ENCODE measurements around the gene STEAP3. TPM values are rescaled to one million over a fixed set of nuclear protein-coding genes. Genes with fewer than 3 reads are reported as not detected.
A peak's percentile ranks its signal among the peaks of the same experiment; 100 is the strongest.

The STEAP3 gene
- total RNA-seq, 2 donors from 2014 or later = 0.70 TPM; not detected in 1

GRCh38 chr2:119218478-119219064 is 5.1 kb upstream of the STEAP3 start:
- no peaks in the 10 kb centered on the region for H3K36me3 Mint-ChIP-seq
- no peak overlapping the region for H3K27ac Mint-ChIP-seq
- H3K9me3 Mint-ChIP-seq = no peaks in the 10 kb centered on the region
- ATAC-seq (no peak), DNase-seq (ENCODE audit: low spot score in 2 of 2) (no peak)

- H3K27ac Mint-ChIP-seq = no peak overlapping the region
- H3K9me3 Mint-ChIP-seq = no peaks in the 10 kb centered on the region
- ATAC-seq (no peak), DNase-seq (ENCODE audit: low spot score in 2 of 2) (no peak)
- no peaks in the 10 kb centered on the region for H3K36me3 Mint-ChIP-seq
These were observed 3.8 kb upstream of the STEAP3 start for GRCh38 chr2:119219873-119220272.

GRCh38 chr2:119220720-119221301 is 2.8 kb upstream of the STEAP3 start:
- H3K9me3 Mint-ChIP-seq = no peaks in the 10 kb centered on the region
- no peak overlapping the region for H3K27ac Mint-ChIP-seq
- DNase-seq (ENCODE audit: low spot score in 2 of 2) = no peak
- H3K36me3 Mint-ChIP-seq = no peaks in the 10 kb centered on the region
- ATAC-seq = no peak

GRCh38 chr2:119221609-119222008 is 2.0 kb upstream of the STEAP3 start:
- no peak for ATAC-seq
- no peaks in the 10 kb centered on the region for H3K9me3 Mint-ChIP-seq
- H3K36me3 Mint-ChIP-seq = no peaks in the 10 kb centered on the region
- H3K27ac Mint-ChIP-seq = no peak overlapping the region
- no peak for DNase-seq (ENCODE audit: low spot score in 2 of 2)

- Mint-ChIP-seq H3K36me3 (no peaks in the 10 kb centered on the region), H3K27ac (no peak overlapping the region), H3K9me3 (no peaks in the 10 kb centered on the region)
- no peak for DNase-seq (ENCODE audit: low spot score in 2 of 2)
- ATAC-seq = no peak
These were observed 1.4 kb upstream of the STEAP3 start for GRCh38 chr2:119222213-119222612.

GRCh38 chr2:119222863-119223520 is 642 bp upstream of the STEAP3 start:
- ATAC-seq = no peak
- DNase-seq (ENCODE audit: low spot score in 2 of 2) = no peak
- H3K9me3 Mint-ChIP-seq = no peaks in the 10 kb centered on the region
- no peaks in the 10 kb centered on the region for H3K36me3 Mint-ChIP-seq
- no peak overlapping the region for H3K27ac Mint-ChIP-seq

- ATAC-seq (no peak), DNase-seq (ENCODE audit: low spot score in 2 of 2) (no peak)
- H3K36me3 Mint-ChIP-seq = no peaks in the 10 kb centered on the region
- H3K27ac Mint-ChIP-seq = no peak overlapping the region
- H3K9me3 Mint-ChIP-seq = no peaks in the 10 kb centered on the region
These were observed 914 bp downstream of the STEAP3 start for GRCh38 chr2:119224391-119225104.

GRCh38 chr2:119225105-119225865 is 1.7 kb downstream of the STEAP3 start:
- DNase-seq (ENCODE audit: low spot score in 2 of 2) (no peak), ATAC-seq (no peak)

GRCh38 chr2:119225926-119226325 is 2.3 kb downstream of the STEAP3 start:
- no peaks in the 10 kb centered on the region for H3K36me3 Mint-ChIP-seq
- H3K27ac Mint-ChIP-seq = no peak overlapping the region
- H3K9me3 Mint-ChIP-seq = no peaks in the 10 kb centered on the region
- DNase-seq (ENCODE audit: low spot score in 2 of 2) = no peak
- no peak for ATAC-seq

More at GRCh38 chr2:119225105-119225865, 1.7 kb downstream of the STEAP3 start:
- no peak overlapping the region for H3K27ac Mint-ChIP-seq
- H3K9me3 Mint-ChIP-seq = no peaks in the 10 kb centered on the region
- H3K36me3 Mint-ChIP-seq = no peaks in the 10 kb centered on the region

GRCh38 chr2:119227346-119227745 is 3.7 kb downstream of the STEAP3 start:
- Mint-ChIP-seq H3K36me3 (no peaks in the 10 kb centered on the region), H3K9me3 (no peaks in the 10 kb centered on the region), H3K27ac (no peak overlapping the region)
- ATAC-seq (no peak), DNase-seq (ENCODE audit: low spot score in 2 of 2) (no peak)

GRCh38 chr2:119228136-119228535 is 4.5 kb downstream of the STEAP3 start:
- DNase-seq (ENCODE audit: low spot score in 2 of 2) (no peak), ATAC-seq (no peak)
- Mint-ChIP-seq H3K36me3 (no peaks in the 10 kb centered on the region), H3K27ac (no peak overlapping the region), H3K9me3 (no peaks in the 10 kb centered on the region)

GRCh38 chr2:119228964-119229363 is 5.3 kb downstream of the STEAP3 start:
- no peaks in the 10 kb centered on the region for H3K9me3 Mint-ChIP-seq
- H3K27ac Mint-ChIP-seq = no peak overlapping the region
- DNase-seq (ENCODE audit: low spot score in 2 of 2) = no peak
- H3K36me3 Mint-ChIP-seq = no peaks in the 10 kb centered on the region
- no peak for ATAC-seq

GRCh38 chr2:119229716-119230115 is 6.1 kb downstream of the STEAP3 start:
- no peak overlapping the region for H3K27ac Mint-ChIP-seq
- no peak for DNase-seq (ENCODE audit: low spot score in 2 of 2)
- no peaks in the 10 kb centered on the region for H3K36me3 Mint-ChIP-seq
- no peaks in the 10 kb centered on the region for H3K9me3 Mint-ChIP-seq
- no peak for ATAC-seq

- DNase-seq (ENCODE audit: low spot score in 2 of 2) = no peak
- H3K27ac Mint-ChIP-seq = no peak overlapping the region
- no peak for ATAC-seq
- no peaks in the 10 kb centered on the region for H3K36me3 Mint-ChIP-seq
- no peaks in the 10 kb centered on the region for H3K9me3 Mint-ChIP-seq
These were observed 6.9 kb downstream of the STEAP3 start for GRCh38 chr2:119230219-119231185.

GRCh38 chr2:119231975-119232665 is 8.5 kb downstream of the STEAP3 start:
- peak; percentile 61 to 67 for ATAC-seq
- no peak for DNase-seq (ENCODE audit: low spot score in 2 of 2)
- H3K27ac Mint-ChIP-seq = no peak overlapping the region

More at GRCh38 chr2:119231975-119232665, 8.5 kb downstream of the STEAP3 start:
- Mint-ChIP-seq H3K9me3 (no peaks in the 10 kb centered on the region), H3K36me3 (no peaks in the 10 kb centered on the region)
